ENCODE data around the gene PROKR1. TPM values are rescaled to one million over a fixed set of nuclear protein-coding genes. Genes with fewer than 3 reads are reported as not detected.

PROKR1 gene
- total and polyA plus RNA-seq, 2 donors (not counting 1 experiment from before 2014, with no cell fraction given) = 0.01 TPM; not detected in 1

GRCh38 chr2:68645523-68645922 lies 2.1 kb downstream of the PROKR1 start:
- CTCF ChIA-PET = interaction anchor here (1.4 to 1.5 kb wide), 2 partner anchors 64 to 181 kb away, joined by 3 to 6 read pairs; no protein-coding TSS in a partner anchor
- DNase-seq = no peak
- Histone ChIP-seq H3K4me2 (replicated peaks; ENCODE audit: low read depth, low read length, poor library complexity, severe bottlenecking) (no peak overlapping the region), H3K27ac (ENCODE audit: low read length in 2 of 2) (no peak overlapping the region), H3K4me3 (ENCODE audit: control extremely low read depth in 1 of 5, extremely low read depth in 1 of 5, insufficient read depth in 1 of 5, low read depth in 2 of 5, low read length in 4 of 5) (no peak overlapping the region), H3K36me3 (replicated peaks in 1 of 2; ENCODE audit: control extremely low read depth in 1 of 2, control insufficient read depth in 1 of 2, extremely low read depth in 1 of 2, insufficient read depth in 2 of 2, low read length in 1 of 2) (no peaks in the 10 kb centered on the region), H3K27me3 (replicated peaks in 1 of 4; ENCODE audit: control extremely low read depth in 1 of 4, control insufficient read depth in 3 of 4, insufficient read depth in 4 of 4, low read length in 3 of 4) (peaks cover 0 to 56% (median 34%) of the 10 kb centered on the region in 4 experiments), H3K4me1 (ENCODE audit: control insufficient read depth in 2 of 2, insufficient read depth in 2 of 2, low read length in 2 of 2) (peaks cover 10 to 21% of the 10 kb centered on the region in 2 donors), H3K79me2 (ENCODE audit: control insufficient read depth, insufficient read depth, low read length) (no peaks in the 10 kb centered on the region), H2AFZ (ENCODE audit: insufficient read depth, low read depth, low read length, poor library complexity, severe bottlenecking) (no peak overlapping the region), H3K9ac (ENCODE audit: low read length) (no peak overlapping the region), H4K20me1 (ENCODE audit: control insufficient read depth, insufficient read depth, low read length, poor library complexity, severe bottlenecking) (no peaks in the 10 kb centered on the region), H3K9me3 (ENCODE audit: control extremely low read depth in 1 of 3, control insufficient read depth in 2 of 3, insufficient read depth in 1 of 3, low read length in 2 of 3) (peaks cover 0 to 10% (median 0%) of the 10 kb centered on the region in 3 donors)
- Mint-ChIP-seq H3K4me1 (peaks cover 6% of the 10 kb centered on the region), H3K9me3 (ENCODE audit: insufficient read depth) (peaks cover 8% of the 10 kb centered on the region), H3K27ac (no peak overlapping the region), H3K27me3 (peaks cover 69% of the 10 kb centered on the region), H3K4me3 (no peak overlapping the region)
- POLR2A ChIA-PET = no interaction called here
- no peak for TF ChIP-seq EZH2 (IDR thresholded peaks at IDR 0.05; ENCODE audit: borderline replicate concordance, insufficient read depth, low read depth, low read length, poor library complexity, severe bottlenecking)
- TF ChIP-seq, protein P1, sequence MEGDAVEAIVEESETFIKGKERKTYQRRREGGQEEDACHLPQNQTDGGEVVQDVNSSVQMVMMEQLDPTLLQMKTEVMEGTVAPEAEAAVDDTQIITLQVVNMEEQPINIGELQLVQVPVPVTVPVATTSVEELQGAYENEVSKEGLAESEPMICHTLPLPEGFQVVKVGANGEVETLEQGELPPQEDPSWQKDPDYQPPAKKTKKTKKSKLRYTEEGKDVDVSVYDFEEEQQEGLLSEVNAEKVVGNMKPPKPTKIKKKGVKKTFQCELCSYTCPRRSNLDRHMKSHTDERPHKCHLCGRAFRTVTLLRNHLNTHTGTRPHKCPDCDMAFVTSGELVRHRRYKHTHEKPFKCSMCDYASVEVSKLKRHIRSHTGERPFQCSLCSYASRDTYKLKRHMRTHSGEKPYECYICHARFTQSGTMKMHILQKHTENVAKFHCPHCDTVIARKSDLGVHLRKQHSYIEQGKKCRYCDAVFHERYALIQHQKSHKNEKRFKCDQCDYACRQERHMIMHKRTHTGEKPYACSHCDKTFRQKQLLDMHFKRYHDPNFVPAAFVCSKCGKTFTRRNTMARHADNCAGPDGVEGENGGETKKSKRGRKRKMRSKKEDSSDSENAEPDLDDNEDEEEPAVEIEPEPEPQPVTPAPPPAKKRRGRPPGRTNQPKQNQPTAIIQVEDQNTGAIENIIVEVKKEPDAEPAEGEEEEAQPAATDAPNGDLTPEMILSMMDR (IDR thresholded peaks at IDR 0.05) = no peak
- intact Hi-C loops (cut with micrococcal nuclease) = no loop called here
- ATAC-seq (ENCODE audit: low read depth) = no peak

- Histone ChIP-seq H3K36me3 (replicated peaks in 1 of 2; ENCODE audit: control extremely low read depth in 1 of 2, control insufficient read depth in 1 of 2, extremely low read depth in 1 of 2, insufficient read depth in 2 of 2, low read length in 1 of 2) (no peaks in the 10 kb centered on the region), H3K4me3 (ENCODE audit: control extremely low read depth in 1 of 5, extremely low read depth in 1 of 5, insufficient read depth in 1 of 5, low read depth in 2 of 5, low read length in 4 of 5) (no peak overlapping the region), H4K20me1 (ENCODE audit: control insufficient read depth, insufficient read depth, low read length, poor library complexity, severe bottlenecking) (no peaks in the 10 kb centered on the region), H3K4me2 (replicated peaks; ENCODE audit: low read depth, low read length, poor library complexity, severe bottlenecking) (no peak overlapping the region), H3K9me3 (ENCODE audit: control extremely low read depth in 1 of 3, control insufficient read depth in 2 of 3, insufficient read depth in 1 of 3, low read length in 2 of 3) (peaks cover 0 to 10% (median 0%) of the 10 kb centered on the region in 3 donors), H3K79me2 (ENCODE audit: control insufficient read depth, insufficient read depth, low read length) (no peaks in the 10 kb centered on the region), H2AFZ (ENCODE audit: insufficient read depth, low read depth, low read length, poor library complexity, severe bottlenecking) (no peak overlapping the region), H3K9ac (ENCODE audit: low read length) (no peak overlapping the region), H3K27me3 (replicated peaks in 1 of 4; ENCODE audit: control extremely low read depth in 1 of 4, control insufficient read depth in 3 of 4, insufficient read depth in 4 of 4, low read length in 3 of 4) (peaks cover 0 to 52% (median 34%) of the 10 kb centered on the region in 4 experiments), H3K4me1 (ENCODE audit: control insufficient read depth in 2 of 2, insufficient read depth in 2 of 2, low read length in 2 of 2) (peaks cover 10 to 21% of the 10 kb centered on the region in 2 donors), H3K27ac (ENCODE audit: low read length in 2 of 2) (no peak overlapping the region)
- WGBS (ENCODE audit: insufficient coverage) = 100% methylated on average over 1 of the region's 3 CpGs
- no peak overlapping the region for H3K27ac Mint-ChIP-seq
- no peak for TF ChIP-seq EZH2 (IDR thresholded peaks at IDR 0.05; ENCODE audit: borderline replicate concordance, insufficient read depth, low read depth, low read length, poor library complexity, severe bottlenecking)
- TF ChIP-seq, protein P1 (IDR thresholded peaks at IDR 0.05) = no peak
- CTCF ChIA-PET = interaction anchor here (1.3 to 1.5 kb wide), 3 partner anchors 63 to 279 kb away, joined by 3 to 4 read pairs (median 3); no protein-coding TSS in a partner anchor
- peaks cover 6% of the 10 kb centered on the region for H3K4me1 Mint-ChIP-seq
- DNase-seq (no peak), ATAC-seq (ENCODE audit: low read depth) (no peak)
- intact Hi-C loops (cut with micrococcal nuclease) = no loop called here
- peaks cover 2% of the 10 kb centered on the region for H3K9me3 Mint-ChIP-seq (ENCODE audit: insufficient read depth)
- H3K4me3 Mint-ChIP-seq = no peak overlapping the region
- POLR2A ChIA-PET = no interaction called here
- peaks cover 65% of the 10 kb centered on the region for H3K27me3 Mint-ChIP-seq
Observed at GRCh38 chr2:68646303-68646702, 2.9 kb downstream of the PROKR1 start.

Measured in B cell (primary cell).